MM.1S (cell line): ENCODE measurements around the gene RCCD1.

ENCODE experiments used
- DNase-seq: peaks from one replicate; pipeline ENCODE4 v3.0.0-alpha.2; 2015
- H2AFZ ChIP-seq: fragments of 300-600 bp; sonication (generic); 2 replicates; pipeline ENCODE4 v1.6.0; 2016; ENCODE audit warnings: antibody characterized with exemption, low read length
- H3F3A ChIP-seq: fragments of 300-600 bp; sonication (generic); 2 replicates; pipeline ENCODE4 v1.6.1; 2016; ENCODE audit warnings: mild to moderate bottlenecking, antibody characterized with exemption, low read length, moderate library complexity, mixed read lengths; ENCODE audit not compliant: insufficient read depth
- H3K27ac ChIP-seq: fragments of 300-600 bp; sonication (generic); 2 replicates; pipeline ENCODE4 v1.5.1; 2016; ENCODE audit warnings: mild to moderate bottlenecking, low read length
- H3K27me3 ChIP-seq: fragments of 300-600 bp; sonication (generic); replicated peaks from 2 replicates; pipeline ENCODE4 v1.6.0; 2016; ENCODE audit warnings: low read length; ENCODE audit not compliant: insufficient read depth
- H3K36me3 ChIP-seq: fragments of 300-600 bp; sonication (generic); replicated peaks from 2 replicates; pipeline ENCODE4 v1.6.1; 2016; ENCODE audit warnings: mild to moderate bottlenecking, low read length, mixed read lengths; ENCODE audit not compliant: insufficient read depth
- H3K4me1 ChIP-seq: fragments of 300-600 bp; sonication (generic); 2 replicates; pipeline ENCODE4 v1.6.1; 2016; ENCODE audit warnings: low read length, mixed read lengths
- H3K4me2 ChIP-seq: fragments of 300-600 bp; sonication (generic); 2 replicates; pipeline ENCODE4 v1.6.0; 2016; ENCODE audit warnings: low read depth, low read length
- H3K4me3 ChIP-seq: fragments of 300-600 bp; sonication (generic); 2 replicates; pipeline ENCODE4 v1.5.1; 2016; ENCODE audit warnings: low read length, mixed read lengths
- H3K79me2 ChIP-seq: fragments of 300-600 bp; sonication (generic); 2 replicates; pipeline ENCODE4 v1.6.1; 2016; ENCODE audit warnings: mixed run types, low read length, mixed read lengths
- H3K9ac ChIP-seq: fragments of 300-600 bp; sonication (generic); 2 replicates; pipeline ENCODE4 v1.6.1; 2016; ENCODE audit warnings: low read length, mixed read lengths
- H3K9me2 ChIP-seq: fragments of 300-600 bp; sonication (generic); replicated peaks from 2 replicates; pipeline ENCODE4 v1.6.1; 2016; ENCODE audit warnings: mild to moderate bottlenecking, low read length, mixed read lengths; ENCODE audit not compliant: insufficient read depth
- H3K9me3 ChIP-seq: fragments of 300-600 bp; sonication (generic); replicated peaks from 2 replicates; pipeline ENCODE4 v1.6.1; 2016; ENCODE audit warnings: mild to moderate bottlenecking, low read length, mixed read lengths; ENCODE audit not compliant: insufficient read depth
- H4K20me1 ChIP-seq: fragments of 300-600 bp; sonication (generic); 2 replicates; pipeline ENCODE4 v1.6.1; 2016; ENCODE audit warnings: mild to moderate bottlenecking, low read length, moderate library complexity, mixed read lengths; ENCODE audit not compliant: insufficient read depth
- CTCF ChIP-seq: fragments of 300-600 bp; sonication (generic); IDR thresholded peaks from 2 replicates; pipeline ENCODE4 v1.5.1; 2016; ENCODE audit warnings: antibody characterized with exemption, low read length, mixed read lengths
- EZH2 ChIP-seq: fragments of 300-600 bp; sonication (generic); optimal IDR thresholded peaks from 2 replicates; pipeline ENCODE3; 2017; ENCODE audit warnings: low read depth, mild to moderate bottlenecking, antibody characterized with exemption, low read length, mixed read lengths
- EZH2phosphoT487 ChIP-seq: fragments of 300-600 bp; sonication (generic); IDR thresholded peaks from 2 replicates; pipeline ENCODE4 v1.6.1; 2018; ENCODE audit warnings: antibody characterized with exemption, low read length

Gene RCCD1

GRCh38 chr15:90946941-90947576 is 7.6 kb upstream of the RCCD1 start:
- no peak for DNase-seq
- Histone ChIP-seq H3K27me3 (no peaks in the 10 kb centered on the region), H3K79me2 (no peaks in the 10 kb centered on the region), H2AFZ (no peak overlapping the region), H3K4me2 (no peak overlapping the region), H3K4me3 (no peak overlapping the region), H3F3A (no peaks in the 10 kb centered on the region), H4K20me1 (no peaks in the 10 kb centered on the region), H3K9ac (no peak overlapping the region), H3K36me3 (no peaks in the 10 kb centered on the region; the same call in none of the 2 replicates), H3K27ac (no peak overlapping the region), H3K9me2 (no peaks in the 10 kb centered on the region), H3K4me1 (no peaks in the 10 kb centered on the region), H3K9me3 (no peaks in the 10 kb centered on the region)
- TF ChIP-seq EZH2 (no peak), EZH2phosphoT487 (no peak), CTCF (no peak)

- Histone ChIP-seq H3F3A (no peaks in the 10 kb centered on the region), H3K9me3 (no peaks in the 10 kb centered on the region), H2AFZ (no peak overlapping the region), H3K4me2 (no peak overlapping the region), H3K9me2 (no peaks in the 10 kb centered on the region), H3K79me2 (no peaks in the 10 kb centered on the region), H3K27me3 (no peaks in the 10 kb centered on the region), H3K36me3 (no peaks in the 10 kb centered on the region; the same call in 1 of the 2 replicates), H3K9ac (no peak overlapping the region), H3K27ac (no peak overlapping the region), H3K4me1 (no peaks in the 10 kb centered on the region), H3K4me3 (no peak overlapping the region), H4K20me1 (no peaks in the 10 kb centered on the region)
- no peak for DNase-seq
- TF ChIP-seq EZH2, result no peak
- TF ChIP-seq CTCF, result no peak
- TF ChIP-seq EZH2phosphoT487, result no peak
These were observed 6.9 kb upstream of the RCCD1 start for GRCh38 chr15:90947577-90948357.

DNA sequence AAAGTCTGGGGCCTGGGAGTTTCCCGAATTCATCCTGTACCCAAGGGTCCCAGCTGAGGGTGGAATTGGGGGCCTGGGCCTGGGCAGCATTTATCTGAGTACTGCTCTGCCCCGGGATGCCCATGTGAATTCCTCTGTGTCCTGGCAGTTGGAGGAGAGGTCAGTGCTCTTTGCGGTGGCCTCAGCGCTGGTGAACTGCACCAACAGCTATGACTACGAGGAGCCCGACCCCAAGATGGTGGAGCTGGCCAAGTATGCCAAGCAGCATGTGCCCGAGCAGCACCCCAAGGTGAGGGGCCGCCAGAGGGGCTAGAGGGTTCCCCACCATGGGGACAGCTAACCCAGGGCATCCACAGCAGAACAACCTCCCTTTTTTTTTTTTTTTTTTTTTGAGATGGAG is 6.2 kb upstream of the RCCD1 start:
- Histone ChIP-seq H3K4me3 (no peak overlapping the region), H3K9me3 (no peaks in the 10 kb centered on the region), H3F3A (peaks cover 3% of the 10 kb centered on the region; the same call in 1 of the 2 replicates), H3K4me2 (no peak overlapping the region), H3K4me1 (no peaks in the 10 kb centered on the region), H3K9ac (no peak overlapping the region), H3K36me3 (no peaks in the 10 kb centered on the region; the same call in 1 of the 2 replicates), H3K27ac (no peak overlapping the region), H3K9me2 (no peaks in the 10 kb centered on the region), H2AFZ (no peak overlapping the region), H3K27me3 (no peaks in the 10 kb centered on the region), H4K20me1 (no peaks in the 10 kb centered on the region), H3K79me2 (no peaks in the 10 kb centered on the region)
- DNase-seq, result no peak
- no peak for TF ChIP-seq CTCF
- no peak for TF ChIP-seq EZH2phosphoT487
